ENCODE results near the gene MAN1C1.

- TF ChIP-seq, protein P1, sequence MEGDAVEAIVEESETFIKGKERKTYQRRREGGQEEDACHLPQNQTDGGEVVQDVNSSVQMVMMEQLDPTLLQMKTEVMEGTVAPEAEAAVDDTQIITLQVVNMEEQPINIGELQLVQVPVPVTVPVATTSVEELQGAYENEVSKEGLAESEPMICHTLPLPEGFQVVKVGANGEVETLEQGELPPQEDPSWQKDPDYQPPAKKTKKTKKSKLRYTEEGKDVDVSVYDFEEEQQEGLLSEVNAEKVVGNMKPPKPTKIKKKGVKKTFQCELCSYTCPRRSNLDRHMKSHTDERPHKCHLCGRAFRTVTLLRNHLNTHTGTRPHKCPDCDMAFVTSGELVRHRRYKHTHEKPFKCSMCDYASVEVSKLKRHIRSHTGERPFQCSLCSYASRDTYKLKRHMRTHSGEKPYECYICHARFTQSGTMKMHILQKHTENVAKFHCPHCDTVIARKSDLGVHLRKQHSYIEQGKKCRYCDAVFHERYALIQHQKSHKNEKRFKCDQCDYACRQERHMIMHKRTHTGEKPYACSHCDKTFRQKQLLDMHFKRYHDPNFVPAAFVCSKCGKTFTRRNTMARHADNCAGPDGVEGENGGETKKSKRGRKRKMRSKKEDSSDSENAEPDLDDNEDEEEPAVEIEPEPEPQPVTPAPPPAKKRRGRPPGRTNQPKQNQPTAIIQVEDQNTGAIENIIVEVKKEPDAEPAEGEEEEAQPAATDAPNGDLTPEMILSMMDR (IDR thresholded peaks at IDR 0.05): no peak
- no peak for TF ChIP-seq POLR2A (IDR thresholded peaks at IDR 0.05)
Measured at GRCh38 chr1:25774206-25774803, 157.7 kb downstream of the MAN1C1 start.

Data from sigmoid colon (tissue), 3 donors.